HG03442 (cell line): ENCODE data around the gene TTLL3.
"Not testable (repeated sequence)": the region's sequence is repeated elsewhere in the genome, so short reads cannot be mapped to it uniquely, and the experiment has no call there.

Source experiments
- ATAC-seq: cut with Tn5 transposase; IDR thresholded peaks from one replicate; pipeline ENCODE4 v1.9.1; 2021; ENCODE audit warnings: mild to moderate bottlenecking, moderate library complexity; ENCODE audit not compliant: unreplicated experiment

The TTLL3 gene

GRCh38 chr3:9865125-9865637, 55.1 kb downstream of the TTLL3 start:
- ATAC-seq: not testable (repeated sequence)

- ATAC-seq: no peak
Measured at GRCh38 chr3:9866639-9867038, 56.6 kb downstream of the TTLL3 start.

- no peak for ATAC-seq
Measured at GRCh38 chr3:9867106-9867505, 57.0 kb downstream of the TTLL3 start.

- no peak for ATAC-seq
Measured at GRCh38 chr3:9869955-9870354, 59.9 kb downstream of the TTLL3 start.

GRCh38 chr3:9870978-9871377, 60.9 kb downstream of the TTLL3 start:
- ATAC-seq: no peak

- ATAC-seq: not testable (repeated sequence)
Measured at GRCh38 chr3:9872067-9872466, 62.0 kb downstream of the TTLL3 start.

- no peak for ATAC-seq
Measured at GRCh38 chr3:9875448-9875847, 65.4 kb downstream of the TTLL3 start.

- ATAC-seq: not testable (repeated sequence)
Measured at GRCh38 chr3:9876255-9876654, 66.2 kb downstream of the TTLL3 start.

- no peak for ATAC-seq
Measured at GRCh38 chr3:9876991-9877390, 66.9 kb downstream of the TTLL3 start.

- no peak for ATAC-seq
Measured at GRCh38 chr3:9878700-9879099, 68.6 kb downstream of the TTLL3 start.

GRCh38 chr3:9879830-9880549, 69.9 kb downstream of the TTLL3 start, which contains the start of gene CIDEC:
Gene CIDEC, minus strand, starts transcription at chr3:9880253. Its CDS starts 1,767 bp downstream, at chr3:9878486.
- no peak for ATAC-seq

GRCh38 chr3:9881441-9881840, 71.4 kb downstream of the TTLL3 start:
- ATAC-seq: no peak

- ATAC-seq: no peak
Measured at GRCh38 chr3:9883706-9884554, 73.9 kb downstream of the TTLL3 start.

GRCh38 chr3:9884555-9885165, 74.6 kb downstream of the TTLL3 start:
- no peak for ATAC-seq
